Measurements from ENCODE around the gene DUSP2.

Gene DUSP2

DNA sequence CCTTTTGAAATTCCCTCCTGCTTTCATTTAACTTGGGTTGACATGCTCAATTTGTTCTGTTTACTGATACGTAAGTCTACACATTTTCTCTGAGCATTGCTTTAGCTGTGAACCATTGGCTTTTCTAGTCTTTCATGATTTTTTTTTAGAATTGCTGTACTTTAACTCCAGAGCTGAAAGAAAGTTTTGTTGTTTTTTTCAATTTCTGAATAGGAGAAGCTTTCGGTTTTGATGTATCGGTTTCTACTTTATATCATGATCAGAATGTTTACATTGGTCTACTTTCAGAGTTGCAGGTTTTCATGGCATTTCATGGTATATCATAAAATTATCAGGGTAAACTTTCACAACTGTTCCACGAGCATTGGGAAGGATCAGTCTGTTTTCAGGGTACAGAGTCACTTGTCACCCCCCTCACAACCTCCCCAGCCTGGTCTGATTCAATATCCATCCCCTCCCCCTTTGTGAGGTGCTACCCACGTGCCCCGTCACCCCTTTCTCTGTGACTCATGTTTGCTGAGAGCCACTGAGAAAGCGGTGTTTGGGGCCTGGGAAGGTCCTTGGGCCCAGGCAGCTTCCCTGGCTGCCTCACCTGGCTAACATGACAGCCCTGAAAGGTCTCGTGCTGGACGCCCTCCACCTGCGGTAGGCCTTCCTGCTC, 14.0 kb downstream of the DUSP2 start:
- DNase-seq = no peak

DNA sequence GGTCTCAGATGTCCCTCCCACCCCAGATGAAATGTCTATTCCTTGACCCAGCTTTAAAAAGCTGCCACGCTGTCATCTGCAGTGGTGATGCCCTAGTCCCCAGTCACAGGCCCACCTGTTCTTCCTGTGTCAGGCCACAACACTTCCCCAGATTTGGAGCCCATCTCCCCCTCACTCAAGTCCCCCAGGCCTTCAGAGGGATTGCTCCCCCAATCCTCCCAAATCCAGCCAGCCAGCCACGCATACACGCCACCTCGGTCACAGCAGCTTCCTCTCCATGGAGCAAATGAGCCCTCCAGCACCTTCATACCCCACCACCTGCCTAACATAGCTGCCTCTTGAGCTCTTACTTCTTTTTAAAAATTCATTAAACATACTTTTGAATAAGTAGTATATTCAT, 14.8 kb downstream of the DUSP2 start:
- no peak for DNase-seq

DNA sequence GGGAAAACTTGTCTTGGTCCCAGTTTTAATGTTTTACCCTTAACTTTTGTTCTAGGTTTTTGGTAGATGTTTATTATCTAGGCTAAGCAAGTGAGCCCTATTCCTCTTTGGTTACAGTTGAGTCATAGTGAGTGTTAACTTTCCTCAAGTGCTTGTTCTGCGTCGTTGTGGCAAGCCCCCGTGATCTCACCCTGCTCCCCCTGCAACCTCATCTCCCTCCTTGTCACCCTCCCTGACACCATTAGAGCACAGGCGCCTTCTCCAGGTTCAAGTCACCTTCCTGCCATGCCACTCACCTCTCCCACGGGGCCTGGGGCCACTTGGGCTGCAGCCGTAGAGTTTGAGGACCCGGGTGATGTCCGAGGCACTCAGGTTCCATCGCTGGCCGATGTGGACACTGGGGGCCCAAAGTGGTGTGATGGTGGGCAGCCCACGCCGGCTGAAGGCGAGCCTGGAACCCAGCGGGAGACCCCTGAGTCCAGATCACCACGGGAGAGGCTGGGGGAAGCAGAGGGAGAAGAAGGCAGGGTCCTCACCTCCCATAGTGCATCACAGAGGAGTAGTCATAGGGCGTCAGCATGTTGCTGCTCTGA, 15.6 kb downstream of the DUSP2 start:
- DNase-seq = no peak

DNA sequence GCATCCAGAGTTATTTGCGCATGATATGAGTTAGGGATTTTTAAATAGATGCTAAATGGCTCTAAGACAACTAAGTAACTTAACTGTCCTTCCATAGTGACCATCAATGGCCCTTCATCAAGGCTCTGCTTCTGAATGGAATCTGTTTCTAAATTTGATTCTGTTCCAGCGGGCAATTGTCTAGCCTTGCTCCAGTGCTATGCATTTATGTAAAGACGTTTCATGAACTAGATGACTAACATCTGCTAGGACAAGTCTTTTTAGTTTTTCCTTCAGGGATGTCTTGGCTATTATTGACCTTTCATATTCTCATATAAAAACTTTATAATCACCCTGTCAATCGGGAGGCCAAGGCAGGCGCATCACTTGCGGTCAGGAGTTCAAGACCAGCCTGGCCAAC, 16.8 kb downstream of the DUSP2 start:
- DNase-seq = no peak

DNA sequence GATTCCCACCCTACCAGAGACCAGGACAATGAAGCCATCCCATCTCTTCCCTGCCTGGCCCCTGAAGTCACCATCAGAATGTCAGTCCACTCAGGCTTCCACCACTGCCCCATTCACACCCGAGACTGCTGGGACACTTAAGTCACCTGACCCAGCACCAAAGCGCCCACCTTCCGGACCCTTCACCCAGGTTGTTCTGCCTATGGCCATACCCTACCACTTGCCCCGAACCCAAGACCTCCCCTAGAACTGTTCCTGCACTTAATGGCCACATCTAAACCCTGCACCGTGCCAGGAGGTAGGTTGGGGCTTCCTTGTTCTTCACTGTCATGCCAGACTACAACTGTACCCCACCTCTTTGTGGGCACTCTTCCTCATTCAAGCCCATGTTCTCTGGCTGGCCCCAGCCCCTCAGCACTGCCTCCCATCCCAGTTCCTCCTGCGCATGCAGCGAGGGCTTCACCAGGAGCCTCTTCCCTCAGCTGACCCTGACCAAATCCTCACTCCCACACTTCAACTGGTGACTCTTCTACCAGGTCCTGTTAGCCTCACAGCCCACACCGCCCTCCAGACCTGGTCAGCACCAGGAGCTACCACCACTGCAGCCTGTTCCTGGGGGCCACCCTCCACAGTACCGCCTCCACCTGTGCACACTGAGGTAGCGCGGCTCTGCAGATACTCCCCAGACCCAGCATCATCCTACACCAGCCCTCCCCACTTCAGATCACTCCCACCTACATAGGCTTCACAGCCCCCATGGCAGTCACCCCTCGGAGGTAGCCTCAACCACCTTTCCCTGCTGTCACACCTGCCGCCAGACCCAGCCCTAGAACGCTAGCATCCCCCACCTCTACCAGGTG, 20.6 kb downstream of the DUSP2 start:
- DNase-seq = no peak

DNA sequence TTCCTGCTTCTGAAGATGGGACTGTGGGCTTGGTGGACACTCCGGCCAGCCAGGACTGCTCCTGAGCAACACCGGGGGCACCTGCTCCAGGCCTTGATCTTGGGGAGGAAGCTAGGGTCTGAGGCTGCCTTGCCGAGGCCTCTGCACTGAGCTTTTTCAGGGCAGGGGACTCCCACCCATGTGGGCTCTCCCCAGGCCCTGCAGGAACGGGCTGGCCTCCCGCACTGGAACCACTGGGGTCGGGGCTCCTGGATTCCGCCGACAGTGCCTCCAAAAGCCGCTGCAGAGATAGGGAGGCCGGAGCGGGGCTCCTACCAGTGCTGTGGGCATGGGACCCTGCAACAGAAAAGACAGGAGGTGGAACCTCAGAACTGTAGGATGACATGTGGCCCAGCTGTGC, 21.3 kb downstream of the DUSP2 start:
- no peak for DNase-seq

DNA sequence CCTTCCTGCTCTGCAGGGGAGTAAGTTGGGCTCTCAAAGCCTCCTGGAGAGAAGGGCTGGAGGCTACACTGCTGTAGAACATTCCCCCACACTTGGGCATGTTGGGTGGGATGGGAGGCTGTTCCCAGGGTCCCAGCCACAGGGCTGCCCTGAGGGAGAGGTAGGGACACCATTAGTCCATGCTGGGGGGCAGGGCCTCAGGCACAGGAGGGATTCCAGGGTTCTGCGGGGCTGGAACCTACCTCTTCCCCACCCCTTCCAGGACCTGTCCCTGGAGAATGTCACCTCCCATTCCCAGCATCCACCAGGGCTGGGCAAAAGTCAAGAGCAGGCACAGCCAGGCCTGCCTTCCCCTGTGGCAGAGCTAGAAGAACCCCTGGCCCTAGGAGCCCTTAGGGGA, 21.9 kb downstream of the DUSP2 start:
- DNase-seq = no peak

DNA sequence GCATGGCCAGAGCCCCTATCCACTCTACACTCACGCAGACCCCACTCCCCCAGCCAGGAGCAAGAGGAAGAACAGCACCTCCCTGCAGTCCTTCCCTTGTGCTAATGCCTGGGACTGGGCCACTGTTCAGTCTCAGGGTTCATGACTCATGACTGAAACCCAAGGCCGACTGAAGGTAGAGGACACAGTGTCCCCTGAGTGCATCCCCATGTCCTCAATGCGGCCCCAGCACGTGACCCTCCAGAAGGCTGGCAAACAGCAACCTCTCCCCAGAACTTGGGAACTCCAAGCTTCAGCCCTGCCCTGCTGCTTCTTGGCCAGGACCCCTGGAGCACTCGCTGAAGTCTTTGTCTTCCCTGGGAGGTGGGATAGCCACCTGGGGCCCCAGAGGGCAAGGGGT, 22.8 kb downstream of the DUSP2 start:
- no peak for DNase-seq

DNA sequence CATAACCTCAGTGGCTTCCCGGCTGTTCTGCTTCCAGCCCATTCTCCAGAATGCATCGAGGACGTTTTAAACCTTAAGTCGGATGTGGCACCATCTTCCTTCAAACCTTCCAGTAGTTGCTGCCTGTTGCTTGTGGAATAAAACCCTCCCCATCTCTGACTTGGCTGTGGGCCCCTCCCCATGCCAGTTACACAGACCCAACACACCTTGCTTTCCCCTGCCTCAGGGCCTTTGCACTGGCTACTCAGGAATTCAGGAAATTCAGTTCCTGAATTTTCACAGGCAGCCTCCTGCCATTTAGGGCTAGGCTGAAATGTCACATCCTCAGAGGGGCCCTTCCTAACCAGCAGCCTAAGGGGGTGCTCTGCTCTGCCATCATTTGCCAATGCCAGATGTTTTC, 23.8 kb downstream of the DUSP2 start:
- DNase-seq = no peak

DNA sequence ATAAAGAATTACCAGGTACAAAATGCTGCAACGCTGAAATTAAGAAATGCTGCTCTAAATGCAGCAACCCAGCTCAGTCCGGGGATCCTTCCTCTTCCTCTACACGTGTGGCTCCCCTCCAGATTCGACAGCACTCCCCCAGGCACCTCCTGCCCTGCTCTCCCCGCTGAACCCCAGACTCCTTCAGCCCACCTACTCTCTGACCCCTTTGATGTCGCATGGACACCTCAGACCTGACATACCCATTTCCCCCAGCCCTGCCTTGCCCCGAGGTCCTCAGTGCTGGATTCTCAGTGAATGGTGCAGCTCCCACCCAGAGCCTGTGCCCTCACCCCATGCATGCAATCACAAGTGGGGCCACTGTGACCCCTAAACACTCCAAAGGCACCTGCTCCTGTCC, 24.2 kb downstream of the DUSP2 start:
- no peak for DNase-seq

DNA sequence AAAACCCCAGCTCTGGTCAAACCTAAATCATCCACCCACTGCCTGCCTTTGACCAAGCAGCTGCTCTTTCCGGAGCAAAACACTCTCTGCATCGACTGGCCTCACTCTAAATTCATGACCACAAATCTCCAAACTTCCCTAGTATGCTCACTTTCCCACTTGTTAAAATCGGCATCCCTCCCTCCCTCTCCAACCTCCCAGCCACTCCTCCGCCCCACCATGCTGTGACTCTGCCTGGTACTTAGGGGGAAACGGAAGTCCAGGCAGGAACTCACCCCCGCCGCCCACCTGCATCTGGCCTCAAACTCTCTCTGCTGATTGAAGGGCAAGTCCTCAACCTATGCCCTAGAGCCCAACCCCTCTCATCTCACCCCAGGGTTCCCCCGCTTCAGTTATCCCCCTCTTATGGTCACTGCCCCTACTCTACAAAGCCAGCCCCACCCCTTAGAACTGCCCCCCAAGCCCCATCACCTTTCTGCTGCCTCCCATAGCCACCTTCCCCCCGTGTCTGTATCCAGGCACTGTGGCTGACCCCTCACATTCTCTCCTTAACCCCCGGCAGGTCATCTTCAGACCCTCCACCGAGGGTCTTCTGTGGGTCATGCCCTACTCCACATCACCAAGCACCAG, 25.0 kb downstream of the DUSP2 start:
- DNase-seq = no peak

DNA sequence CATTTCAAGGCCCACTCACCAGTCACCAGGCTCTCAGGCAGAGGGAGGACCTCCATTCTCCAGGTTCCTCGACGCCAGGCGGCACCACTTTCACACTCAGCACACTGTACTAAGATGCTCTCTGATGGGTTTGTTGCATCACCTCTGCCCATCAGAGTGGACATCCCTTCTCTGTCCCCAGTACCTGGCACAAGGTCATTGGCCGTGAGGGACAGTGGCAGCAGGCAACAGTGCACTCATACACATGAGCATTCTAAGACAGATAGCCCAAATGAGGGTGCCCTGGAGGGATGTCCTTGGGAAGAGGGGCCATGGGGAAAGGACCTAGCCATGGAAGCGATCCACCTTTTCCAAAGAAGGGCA, 25.9 kb downstream of the DUSP2 start:
- no peak for DNase-seq

DNA sequence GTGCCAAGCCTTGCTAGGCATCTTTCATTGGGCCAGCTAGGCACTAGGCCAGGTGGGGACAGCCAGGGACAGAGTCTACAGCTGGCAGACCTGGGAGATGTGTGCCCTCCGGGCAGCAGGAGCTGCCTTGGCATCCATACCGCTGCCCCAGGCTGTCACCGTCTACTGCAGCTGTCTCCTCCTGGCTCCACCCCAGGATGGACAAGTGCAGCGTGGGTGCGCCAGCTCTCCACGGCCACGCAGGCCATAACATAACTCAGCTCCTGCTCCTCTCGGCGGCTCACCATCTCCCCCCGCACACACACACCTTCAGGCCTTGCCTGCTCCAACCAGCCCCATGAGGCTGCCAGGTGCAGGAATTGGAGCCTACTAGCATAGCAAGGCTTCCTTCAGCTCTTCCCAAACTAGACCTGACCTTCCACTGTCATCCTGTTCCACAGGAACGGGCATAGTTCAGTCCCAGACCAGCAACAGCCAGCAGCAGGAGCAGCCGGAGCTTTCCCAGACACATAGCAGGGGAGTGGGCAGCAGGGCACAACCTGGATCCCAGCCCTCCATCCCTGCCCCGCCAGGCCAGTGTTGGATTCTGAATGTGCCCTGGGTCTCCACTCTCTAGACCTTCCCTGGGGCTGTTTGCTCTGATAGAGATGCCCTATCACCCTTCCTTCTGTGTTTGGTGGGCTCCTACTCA, 26.4 kb downstream of the DUSP2 start:
- no peak for DNase-seq

DNA sequence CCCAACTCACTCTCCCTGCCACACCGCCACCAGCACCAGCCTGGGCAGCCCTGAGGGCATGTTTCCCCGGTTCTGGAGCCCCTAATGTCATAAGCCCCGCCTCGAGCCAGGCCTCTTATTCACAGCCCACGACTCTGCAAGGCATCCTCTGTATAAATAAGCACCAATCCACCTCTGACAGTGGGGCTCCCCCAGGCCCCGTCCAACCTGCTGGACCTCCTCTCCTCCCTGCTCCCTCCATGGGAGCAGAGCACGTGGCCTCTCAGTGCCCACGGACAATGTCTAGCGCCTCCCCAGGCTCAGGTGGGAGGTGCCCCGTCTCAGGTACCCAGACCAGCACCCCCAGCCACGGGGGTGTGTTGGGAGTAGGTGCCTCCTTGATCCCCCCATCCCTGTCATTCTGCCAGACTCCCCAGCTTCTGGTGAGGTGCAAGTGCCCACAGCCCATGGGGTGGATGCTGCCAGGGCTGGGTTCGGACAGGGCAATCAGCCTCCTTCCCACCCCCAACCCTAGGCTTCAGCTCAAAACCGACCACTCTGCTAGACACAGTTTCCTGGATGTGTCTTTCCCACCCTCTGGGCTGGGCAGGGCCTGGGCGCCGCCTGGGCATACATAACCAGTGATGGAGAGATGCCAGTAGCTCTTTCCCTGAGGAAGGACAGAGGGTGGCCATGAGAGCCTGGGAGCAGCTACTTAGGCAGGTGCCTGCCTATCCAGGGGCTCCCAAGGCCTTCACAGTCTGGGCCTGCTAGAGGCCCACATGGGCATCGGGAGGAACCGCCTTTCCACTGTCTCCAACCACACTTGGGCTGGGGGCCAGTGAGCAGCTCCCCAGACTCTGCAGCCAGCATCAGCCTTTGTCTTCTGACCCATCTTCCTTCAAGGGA, 27.3 kb downstream of the DUSP2 start:
- DNase-seq = no peak

DNA sequence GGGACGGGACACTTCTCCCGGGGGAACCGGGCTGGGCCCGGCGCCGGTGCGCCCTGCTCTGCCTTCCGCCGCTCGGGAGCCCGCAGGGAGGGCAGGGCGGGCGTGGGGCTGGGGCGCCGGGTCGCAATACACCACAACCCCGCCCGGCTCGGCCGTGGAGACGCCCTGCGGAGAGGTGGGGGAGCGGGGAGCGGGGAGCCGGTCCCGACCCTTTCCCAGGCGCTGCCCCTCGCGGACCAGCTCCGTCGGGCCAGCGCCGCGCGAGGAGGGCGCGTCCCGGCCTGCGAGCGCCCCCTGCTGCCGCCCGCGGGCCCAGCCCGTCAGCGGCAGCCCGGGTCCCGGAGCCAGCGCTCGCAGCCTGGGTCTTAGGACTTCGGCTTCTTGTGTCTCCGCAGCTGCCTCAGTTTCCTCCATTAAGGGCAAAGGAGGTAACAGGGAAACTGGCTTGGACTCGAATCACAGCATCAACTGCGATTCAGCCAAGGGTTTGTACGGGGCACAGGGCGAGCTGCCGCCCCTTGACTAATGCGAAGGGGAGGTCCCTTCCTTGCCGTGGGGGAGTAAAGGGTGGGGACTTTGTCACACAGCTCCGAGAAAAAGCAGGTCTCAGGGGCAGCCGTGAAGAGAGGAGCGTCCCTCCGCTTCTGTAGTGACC, 28.2 kb downstream of the DUSP2 start:
- DNase-seq = peak; percentile 49

DNA sequence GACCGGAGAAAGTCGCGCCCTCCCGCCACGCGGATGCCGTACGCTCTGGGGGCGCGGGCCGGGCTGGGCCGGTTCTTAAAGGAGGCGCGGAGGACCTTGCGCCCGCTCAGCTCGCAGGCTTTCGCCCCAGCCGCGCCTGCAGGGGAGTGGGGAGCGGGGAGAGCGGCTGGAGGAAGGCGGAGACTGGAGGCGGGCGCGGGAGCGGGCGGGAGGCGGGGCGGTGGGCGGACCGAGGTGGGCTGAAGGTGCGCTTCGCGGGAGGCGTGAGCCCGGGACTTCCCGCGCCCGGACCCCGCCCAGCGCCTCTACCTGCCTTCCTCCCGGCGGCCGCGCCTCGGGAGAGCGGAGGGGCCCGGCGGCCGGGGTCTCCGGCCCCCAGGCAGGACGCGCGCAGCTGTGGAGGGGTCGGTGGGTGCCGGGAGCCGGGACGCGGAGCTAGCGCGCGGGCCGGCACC, 28.8 kb downstream of the DUSP2 start, which contains the start of gene ADRA2B:
Gene ADRA2B, minus strand, starts transcription at position 148 of the 455 bp plus-strand sequence. CDS start 422 bp downstream, outside the sequence.
- DNase-seq = peak; percentile 68

DNA sequence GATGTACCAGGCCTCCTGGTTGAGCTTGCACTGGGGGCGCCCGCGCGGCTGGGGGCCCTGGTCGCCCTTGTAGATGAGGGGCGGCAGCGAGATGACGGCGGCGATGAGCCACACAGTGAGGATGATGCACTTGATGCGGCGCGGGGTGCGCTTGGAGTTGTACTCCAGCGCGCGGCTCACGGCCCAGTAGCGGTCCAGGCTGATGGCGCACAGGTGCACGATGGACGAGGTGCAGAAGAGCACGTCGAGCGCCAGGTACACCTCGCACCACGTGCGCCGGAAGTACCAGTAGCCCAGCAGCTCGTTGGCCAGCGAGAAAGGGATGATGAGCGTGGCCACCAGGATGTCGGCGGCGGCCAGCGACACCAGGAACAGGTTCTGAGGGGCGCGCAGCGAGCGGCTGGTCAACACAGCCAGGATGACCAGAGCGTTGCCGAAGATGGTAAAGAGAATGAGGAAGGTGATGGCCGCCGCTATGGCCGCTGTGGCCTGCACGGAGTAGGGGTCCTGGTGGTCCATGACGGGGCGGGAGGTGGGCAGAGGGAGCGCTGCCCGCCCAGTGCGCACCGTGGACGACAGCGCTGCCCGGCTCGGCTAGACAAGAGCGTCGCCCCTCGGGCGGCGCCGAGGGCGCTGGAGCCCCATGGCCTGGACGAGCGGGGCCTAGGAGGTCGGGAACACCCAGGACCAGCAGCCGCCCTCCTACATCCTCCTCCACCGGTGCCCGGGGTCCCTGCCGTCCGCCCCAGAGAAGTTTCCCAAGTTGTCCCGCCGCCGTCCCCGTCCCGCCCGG, 29.4 kb downstream of the DUSP2 start:
- no peak for DNase-seq

DNA sequence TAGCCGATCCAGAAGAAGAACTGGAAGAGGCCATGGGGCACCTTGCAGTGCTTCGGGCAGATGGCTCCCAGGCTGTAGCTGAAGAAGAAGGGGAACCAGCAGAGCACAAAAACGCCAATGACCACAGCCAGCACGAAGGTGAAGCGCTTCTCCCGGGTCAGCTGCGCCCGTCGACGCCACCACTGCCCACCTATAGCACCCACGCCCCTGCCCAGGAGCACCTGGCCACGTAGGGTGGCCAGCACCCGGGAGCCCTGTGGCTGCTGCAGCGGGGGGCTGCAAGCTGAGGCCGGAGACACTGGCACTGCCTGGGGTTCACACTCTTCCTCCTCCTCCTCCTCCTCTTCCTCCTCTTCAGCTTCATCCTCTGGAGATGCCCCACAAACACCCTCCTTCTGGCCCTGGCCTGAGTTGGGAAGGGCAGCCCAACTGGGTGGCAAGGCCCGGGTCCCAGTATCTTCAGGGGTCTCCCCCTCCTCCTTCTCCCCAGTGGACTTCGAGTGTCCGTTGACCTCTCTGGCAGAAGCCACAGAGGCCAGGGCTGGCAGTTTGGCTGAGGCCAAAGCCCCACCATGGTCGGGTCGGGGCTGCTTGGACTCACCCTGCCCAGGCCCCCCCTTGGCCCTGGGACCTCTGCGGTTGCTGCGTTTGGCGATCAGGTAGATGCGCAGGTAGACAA, 30.2 kb downstream of the DUSP2 start:
- DNase-seq = no peak

DNA sequence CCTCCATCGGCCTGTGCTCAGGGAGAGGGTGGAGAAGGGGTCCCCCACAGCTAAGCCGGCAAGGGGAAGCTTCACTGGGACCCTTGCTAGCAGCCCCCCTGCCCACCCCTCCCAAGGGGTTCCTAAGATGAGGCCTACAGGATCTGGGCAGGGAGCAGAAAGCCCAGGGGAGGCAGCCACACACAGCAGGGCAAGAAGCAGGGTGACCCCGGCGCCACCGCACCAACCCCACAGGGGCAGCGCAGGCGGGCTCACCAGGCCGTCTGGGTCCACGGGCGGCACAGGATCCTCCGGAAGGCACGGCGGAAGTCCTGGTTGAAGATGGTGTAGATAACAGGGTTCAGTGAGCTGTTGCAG, 30.7 kb downstream of the DUSP2 start:
- DNase-seq = no peak

DNA sequence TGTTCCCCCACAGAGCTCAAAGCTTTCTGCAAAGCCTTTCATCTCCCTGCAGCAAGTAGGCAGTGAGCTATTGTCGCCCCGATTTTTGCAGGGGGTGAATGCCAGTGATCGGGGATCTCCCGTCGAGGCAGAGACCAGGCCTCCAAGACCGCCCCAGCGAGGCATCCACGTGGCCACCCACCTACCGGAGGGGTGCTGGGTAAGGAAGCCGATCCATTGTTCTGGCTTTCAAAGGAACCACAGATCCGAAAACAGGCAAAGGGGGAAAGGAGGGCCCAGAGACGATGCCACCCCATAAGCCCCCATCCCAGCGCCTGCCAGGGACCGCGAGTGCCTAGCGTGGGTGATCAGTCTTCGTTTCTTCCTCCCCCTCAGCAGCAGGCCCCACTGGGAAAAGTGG, 31.3 kb downstream of the DUSP2 start:
- DNase-seq = no peak

All from activated CD4-positive, alpha-beta T cell treated with anti-CD3 and anti-CD28 coated beads for 1 hour (primary cell).